PFSK-1 (cell line): Measurements from ENCODE around the gene NFE2.

ENCODE experiments used
- FOXP2 ChIP-seq: optimal IDR thresholded peaks from 2 replicates; pipeline ENCODE3; 2011; ENCODE audit warnings: borderline replicate concordance, control low read depth, inconsistent platforms; ENCODE audit not compliant: insufficient read depth; ENCODE audit errors: extremely low read length, extremely low read depth
- POLR2AphosphoS5 ChIP-seq: IDR thresholded peaks from 2 replicates; pipeline ENCODE4 v1.6.1; 2012; ENCODE audit warnings: low read depth, mild to moderate bottlenecking, control low read depth, low read length, moderate library complexity
- REST ChIP-seq, 2 experiments: IDR thresholded peaks; 2 replicates each; pipeline versions ENCODE4 v1.6.1 to v1.8.0; 2011 to 2012; ENCODE audit warnings: low read depth in 2 of 2, low read length in 2 of 2, control low read depth in 1 of 2, inconsistent platforms in 1 of 2, mild to moderate bottlenecking in 1 of 2, moderate library complexity in 1 of 2; ENCODE audit not compliant: insufficient read depth in 1 of 2
- SIN3A ChIP-seq: IDR thresholded peaks from 2 replicates; pipeline ENCODE4 v1.6.1; 2012; ENCODE audit warnings: mild to moderate bottlenecking, low read length, moderate library complexity, borderline replicate concordance; ENCODE audit not compliant: insufficient read depth
- TAF1 ChIP-seq: IDR thresholded peaks from 2 replicates; pipeline ENCODE4 v1.6.1; 2012; ENCODE audit warnings: low read length, control low read depth, borderline replicate concordance; ENCODE audit not compliant: insufficient read depth

NFE2 gene

GRCh38 chr12:54296393-54297099 lies 4.3 kb downstream of the NFE2 start:
- TF ChIP-seq TAF1 (no peak), REST (IDR thresholded peaks at IDR 0.05; ENCODE audit: insufficient read depth in 1 of 2, low read depth in 2 of 2, low read length in 2 of 2) (no peak), SIN3A (no peak), FOXP2 (no peak), POLR2AphosphoS5 (no peak)

GRCh38 chr12:54294953-54295566 lies 5.8 kb downstream of the NFE2 start:
- TF ChIP-seq TAF1 = no peak
- TF ChIP-seq FOXP2 = no peak
- TF ChIP-seq SIN3A = no peak
- no peak for TF ChIP-seq REST (IDR thresholded peaks at IDR 0.05; ENCODE audit: insufficient read depth in 1 of 2, low read depth in 2 of 2, low read length in 2 of 2)

GRCh38 chr12:54294152-54294952 lies 6.5 kb downstream of the NFE2 start:
- TF ChIP-seq SIN3A = no peak
- TF ChIP-seq REST (IDR thresholded peaks at IDR 0.05; ENCODE audit: insufficient read depth in 1 of 2, low read depth in 2 of 2, low read length in 2 of 2) = no peak
- TF ChIP-seq POLR2AphosphoS5 = no peak
- TF ChIP-seq FOXP2 = no peak
- no peak for TF ChIP-seq TAF1

- no peak for TF ChIP-seq SIN3A
- TF ChIP-seq REST (IDR thresholded peaks at IDR 0.05; ENCODE audit: insufficient read depth in 1 of 2, low read depth in 2 of 2, low read length in 2 of 2) = no peak
Measured at GRCh38 chr12:54292931-54293241, 7.9 kb downstream of the NFE2 start.
